Measurements from ENCODE around the gene CALR3. TPM values are rescaled to one million over a fixed set of nuclear protein-coding genes. Genes with fewer than 3 reads are reported as not detected.

The CALR3 gene
- total and polyA plus RNA-seq, 10 of the 15 experiments (the other 5 are each of a cell fraction or from before 2014, with no cell fraction given): 0.05 to 0.45 (median 0.12) TPM; not detected in 2

- TF ChIP-seq, protein P1, sequence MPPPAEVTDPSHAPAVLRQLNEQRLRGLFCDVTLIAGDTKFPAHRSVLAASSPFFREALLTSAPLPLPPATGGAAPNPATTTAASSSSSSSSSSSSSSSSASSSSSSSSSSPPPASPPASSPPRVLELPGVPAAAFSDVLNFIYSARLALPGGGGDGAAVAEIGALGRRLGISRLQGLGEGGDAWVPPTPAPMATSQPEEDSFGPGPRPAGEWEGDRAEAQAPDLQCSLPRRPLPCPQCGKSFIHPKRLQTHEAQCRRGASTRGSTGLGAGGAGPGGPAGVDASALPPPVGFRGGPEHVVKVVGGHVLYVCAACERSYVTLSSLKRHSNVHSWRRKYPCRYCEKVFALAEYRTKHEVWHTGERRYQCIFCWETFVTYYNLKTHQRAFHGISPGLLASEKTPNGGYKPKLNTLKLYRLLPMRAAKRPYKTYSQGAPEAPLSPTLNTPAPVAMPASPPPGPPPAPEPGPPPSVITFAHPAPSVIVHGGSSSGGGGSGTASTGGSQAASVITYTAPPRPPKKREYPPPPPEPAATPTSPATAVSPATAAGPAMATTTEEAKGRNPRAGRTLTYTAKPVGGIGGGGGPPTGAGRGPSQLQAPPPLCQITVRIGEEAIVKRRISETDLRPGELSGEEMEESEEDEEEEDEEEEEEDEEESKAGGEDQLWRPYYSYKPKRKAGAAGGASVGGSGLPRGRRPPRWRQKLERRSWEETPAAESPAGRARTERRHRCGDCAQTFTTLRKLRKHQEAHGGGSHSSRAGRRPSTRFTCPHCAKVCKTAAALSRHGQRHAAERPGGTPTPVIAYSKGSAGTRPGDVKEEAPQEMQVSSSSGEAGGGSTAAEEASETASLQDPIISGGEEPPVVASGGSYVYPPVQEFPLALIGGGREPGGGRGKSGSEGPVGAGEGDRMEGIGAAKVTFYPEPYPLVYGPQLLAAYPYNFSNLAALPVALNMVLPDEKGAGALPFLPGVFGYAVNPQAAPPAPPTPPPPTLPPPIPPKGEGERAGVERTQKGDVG (CRISPR knock-in tag; IDR thresholded peaks at IDR 0.05): no peak
- TF ChIP-seq ZNF207 (IDR thresholded peaks at IDR 0.05; ENCODE audit: borderline replicate concordance) (0 out of 2 replicates have a peak, but pooled peaks have one; percentile 20), ATF7 (IDR thresholded peaks at IDR 0.05; ENCODE audit: low read depth) (peak; percentile 43; the same call in 1 of the 2 replicates), ZNF217 (IDR thresholded peaks at IDR 0.05) (no peak), POLR2AphosphoS5 (IDR thresholded peaks at IDR 0.05; ENCODE audit: low read length) (peak; percentile 62; the same call in 1 of the 2 replicates), DPF2 (IDR thresholded peaks at IDR 0.05) (no peak), SREBF1 (IDR thresholded peaks at IDR 0.05; ENCODE audit: low read length) (no peak), IKZF1 (conservative IDR thresholded peaks at IDR 0.05) (no peak; the same call in 1 of the 2 replicates), PBX3 (IDR thresholded peaks at IDR 0.05; ENCODE audit: insufficient replicate concordance, low read depth, low read length) (no peak), SUZ12 (IDR thresholded peaks at IDR 0.05; ENCODE audit: unreplicated experiment) (no peak), YY1 (IDR thresholded peaks at IDR 0.05; ENCODE audit: low read depth, low read length) (no peak), SP1 (IDR thresholded peaks at IDR 0.05; ENCODE audit: low read depth, low read length) (no peak), HSF1 (IDR thresholded peaks at IDR 0.05; ENCODE audit: low read depth, low read length) (no peak), NR2C2 (IDR thresholded peaks at IDR 0.05; ENCODE audit: borderline replicate concordance, control insufficient read depth, insufficient read length, low read depth) (no peak), HDAC6 (IDR thresholded peaks at IDR 0.05; ENCODE audit: unreplicated experiment) (no peak), BCL11A (IDR thresholded peaks at IDR 0.05; ENCODE audit: low read depth, low read length) (0 out of 2 replicates have a peak, but pooled peaks have one; percentile 31), MEF2B (IDR thresholded peaks at IDR 0.05; ENCODE audit: partially characterized antibody, poor library complexity, severe bottlenecking) (peak; percentile 39), KAT2A (conservative IDR thresholded peaks at IDR 0.05; ENCODE audit: control insufficient read depth, low read depth, low read length) (no peak)
- TF ChIP-seq, protein P2, sequence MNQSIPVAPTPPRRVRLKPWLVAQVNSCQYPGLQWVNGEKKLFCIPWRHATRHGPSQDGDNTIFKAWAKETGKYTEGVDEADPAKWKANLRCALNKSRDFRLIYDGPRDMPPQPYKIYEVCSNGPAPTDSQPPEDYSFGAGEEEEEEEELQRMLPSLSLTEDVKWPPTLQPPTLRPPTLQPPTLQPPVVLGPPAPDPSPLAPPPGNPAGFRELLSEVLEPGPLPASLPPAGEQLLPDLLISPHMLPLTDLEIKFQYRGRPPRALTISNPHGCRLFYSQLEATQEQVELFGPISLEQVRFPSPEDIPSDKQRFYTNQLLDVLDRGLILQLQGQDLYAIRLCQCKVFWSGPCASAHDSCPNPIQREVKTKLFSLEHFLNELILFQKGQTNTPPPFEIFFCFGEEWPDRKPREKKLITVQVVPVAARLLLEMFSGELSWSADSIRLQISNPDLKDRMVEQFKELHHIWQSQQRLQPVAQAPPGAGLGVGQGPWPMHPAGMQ (IDR thresholded peaks at IDR 0.05; ENCODE audit: borderline replicate concordance): no peak
- TF ChIP-seq, protein P3, sequence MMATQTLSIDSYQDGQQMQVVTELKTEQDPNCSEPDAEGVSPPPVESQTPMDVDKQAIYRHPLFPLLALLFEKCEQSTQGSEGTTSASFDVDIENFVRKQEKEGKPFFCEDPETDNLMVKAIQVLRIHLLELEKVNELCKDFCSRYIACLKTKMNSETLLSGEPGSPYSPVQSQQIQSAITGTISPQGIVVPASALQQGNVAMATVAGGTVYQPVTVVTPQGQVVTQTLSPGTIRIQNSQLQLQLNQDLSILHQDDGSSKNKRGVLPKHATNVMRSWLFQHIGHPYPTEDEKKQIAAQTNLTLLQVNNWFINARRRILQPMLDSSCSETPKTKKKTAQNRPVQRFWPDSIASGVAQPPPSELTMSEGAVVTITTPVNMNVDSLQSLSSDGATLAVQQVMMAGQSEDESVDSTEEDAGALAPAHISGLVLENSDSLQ (IDR thresholded peaks at IDR 0.05): no peak
- TF ChIP-seq, protein P4, sequence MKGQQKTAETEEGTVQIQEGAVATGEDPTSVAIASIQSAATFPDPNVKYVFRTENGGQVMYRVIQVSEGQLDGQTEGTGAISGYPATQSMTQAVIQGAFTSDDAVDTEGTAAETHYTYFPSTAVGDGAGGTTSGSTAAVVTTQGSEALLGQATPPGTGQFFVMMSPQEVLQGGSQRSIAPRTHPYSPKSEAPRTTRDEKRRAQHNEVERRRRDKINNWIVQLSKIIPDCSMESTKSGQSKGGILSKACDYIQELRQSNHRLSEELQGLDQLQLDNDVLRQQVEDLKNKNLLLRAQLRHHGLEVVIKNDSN (IDR thresholded peaks at IDR 0.05; ENCODE audit: borderline replicate concordance, extremely low read length, insufficient read depth, low read depth, low read length): peak; percentile 75
Measured at GRCh38 chr19:16446108-16446723, 49.8 kb downstream of the CALR3 start (continued).

All from GM12878 (cell line).